ENCODE data around the gene OSBPL10. TPM values are rescaled to one million over a fixed set of nuclear protein-coding genes. Genes with fewer than 3 reads are reported as not detected.

Gene OSBPL10
- total RNA-seq, 1 experiment from 2014 or later = 48.0 TPM

GRCh38 chr3:31851278-31851677, 129.8 kb downstream of the OSBPL10 start:
- BruUV-seq (replicated peaks) = no TSS peak
- Histone ChIP-seq H3F3A (ENCODE audit: low read length, unreplicated experiment) (no peaks in the 10 kb centered on the region), H3K36me3 (ENCODE audit: low read depth, low read length) (no peaks in the 10 kb centered on the region), H3K4me3 (ENCODE audit: low read length) (no peak overlapping the region), H3K4me1 (ENCODE audit: insufficient read depth, low read length) (no peaks in the 10 kb centered on the region), H3K79me2 (ENCODE audit: low read length) (no peaks in the 10 kb centered on the region), H3K9ac (ENCODE audit: low read length) (no peak overlapping the region), H3K4me2 (ENCODE audit: low read length) (no peak overlapping the region), H3K27ac (ENCODE audit: low read length) (no peak overlapping the region), H3K9me3 (ENCODE audit: low read length) (no peaks in the 10 kb centered on the region), H3K9me2 (replicated peaks; ENCODE audit: low read length) (no peaks in the 10 kb centered on the region), H3K27me3 (ENCODE audit: low read length) (no peaks in the 10 kb centered on the region), H2AFZ (ENCODE audit: low read length) (no peak overlapping the region), H4K20me1 (ENCODE audit: low read length) (no peaks in the 10 kb centered on the region)
- ChIA-PET CTCF (no interaction called here), POLR2A (ENCODE audit: unreplicated experiment) (interaction anchor here (0.5 kb wide), 1 partner anchor 102 kb away, joined by 3 read pairs; no protein-coding TSS in a partner anchor)
- intact Hi-C loops (cut with micrococcal nuclease) = no loop called here
- no peak for DNase-seq
- TF ChIP-seq EZH2 (IDR thresholded peaks at IDR 0.05; ENCODE audit: low read length, unreplicated experiment) = no peak
- no peak for TF ChIP-seq CTCF (conservative IDR thresholded peaks at IDR 0.05; ENCODE audit: low read depth, low read length)
- no peak for TF ChIP-seq EZH2phosphoT487 (IDR thresholded peaks at IDR 0.05; ENCODE audit: borderline replicate concordance, low read length)
- no peak for ATAC-seq

GRCh38 chr3:31848911-31849310, 132.2 kb downstream of the OSBPL10 start:
- BruUV-seq (replicated peaks) = no TSS peak
- POLR2A ChIA-PET (ENCODE audit: unreplicated experiment) = no interaction called here
- no peak overlapping the region for H2AFZ ChIP-seq (ENCODE audit: low read length)
- H3K4me2 ChIP-seq (ENCODE audit: low read length) = no peak overlapping the region
- H3F3A ChIP-seq (ENCODE audit: low read length, unreplicated experiment) = no peaks in the 10 kb centered on the region
- no peak overlapping the region for H3K9ac ChIP-seq (ENCODE audit: low read length)
- TF ChIP-seq EZH2phosphoT487 (IDR thresholded peaks at IDR 0.05; ENCODE audit: borderline replicate concordance, low read length) = no peak
- TF ChIP-seq EZH2 (IDR thresholded peaks at IDR 0.05; ENCODE audit: low read length, unreplicated experiment) = no peak
- TF ChIP-seq CTCF (conservative IDR thresholded peaks at IDR 0.05; ENCODE audit: low read depth, low read length) = no peak
- H3K4me1 ChIP-seq (ENCODE audit: insufficient read depth, low read length) = no peaks in the 10 kb centered on the region
- CTCF ChIA-PET = no interaction called here
- H3K9me3 ChIP-seq (ENCODE audit: low read length) = no peaks in the 10 kb centered on the region
- intact Hi-C loops (cut with micrococcal nuclease) = no loop called here
- no peaks in the 10 kb centered on the region for H3K79me2 ChIP-seq (ENCODE audit: low read length)
- H3K9me2 ChIP-seq (replicated peaks; ENCODE audit: low read length) = no peaks in the 10 kb centered on the region
- ATAC-seq (no peak), DNase-seq (no peak)
- no peaks in the 10 kb centered on the region for H4K20me1 ChIP-seq (ENCODE audit: low read length)
- no peak overlapping the region for H3K27ac ChIP-seq (ENCODE audit: low read length)
- H3K36me3 ChIP-seq (ENCODE audit: low read depth, low read length) = no peaks in the 10 kb centered on the region
- no peak overlapping the region for H3K4me3 ChIP-seq (ENCODE audit: low read length)
- H3K27me3 ChIP-seq (ENCODE audit: low read length) = no peaks in the 10 kb centered on the region

- no peak overlapping the region for H3K9ac ChIP-seq (ENCODE audit: low read length)
- no peaks in the 10 kb centered on the region for H3K27me3 ChIP-seq (ENCODE audit: low read length)
- no TSS peak for BruUV-seq (replicated peaks)
- CTCF ChIA-PET = no interaction called here
- no peaks in the 10 kb centered on the region for H3K9me3 ChIP-seq (ENCODE audit: low read length)
- no peak overlapping the region for H3K4me2 ChIP-seq (ENCODE audit: low read length)
- no peaks in the 10 kb centered on the region for H3K79me2 ChIP-seq (ENCODE audit: low read length)
- no peak overlapping the region for H3K27ac ChIP-seq (ENCODE audit: low read length)
- no peak overlapping the region for H3K4me3 ChIP-seq (ENCODE audit: low read length)
- H3K4me1 ChIP-seq (ENCODE audit: insufficient read depth, low read length) = no peaks in the 10 kb centered on the region
- H3K9me2 ChIP-seq (replicated peaks; ENCODE audit: low read length) = no peaks in the 10 kb centered on the region
- POLR2A ChIA-PET (ENCODE audit: unreplicated experiment) = no interaction called here
- ATAC-seq (no peak), DNase-seq (no peak)
- H4K20me1 ChIP-seq (ENCODE audit: low read length) = no peaks in the 10 kb centered on the region
- no peaks in the 10 kb centered on the region for H3K36me3 ChIP-seq (ENCODE audit: low read depth, low read length)
- intact Hi-C loops (cut with micrococcal nuclease) = no loop called here
- no peaks in the 10 kb centered on the region for H3F3A ChIP-seq (ENCODE audit: low read length, unreplicated experiment)
- TF ChIP-seq CTCF (conservative IDR thresholded peaks at IDR 0.05; ENCODE audit: low read depth, low read length) (no peak), EZH2 (IDR thresholded peaks at IDR 0.05; ENCODE audit: low read length, unreplicated experiment) (no peak), EZH2phosphoT487 (IDR thresholded peaks at IDR 0.05; ENCODE audit: borderline replicate concordance, low read length) (no peak)
- no peak overlapping the region for H2AFZ ChIP-seq (ENCODE audit: low read length)
These were observed 132.8 kb downstream of the OSBPL10 start for GRCh38 chr3:31848163-31848818.

All from PC-3 (cell line).